PC-3 (cell line): ENCODE measurements around the gene BBS4. TPM values are rescaled to one million over a fixed set of nuclear protein-coding genes. Genes with fewer than 3 reads are reported as not detected.

Experiments
- ATAC-seq: fragments of 200-7000 bp; cut with Tn5 transposase; 2 replicates; pipeline ENCODE4 v1.9.1; 2020; ENCODE audit warnings: mild to moderate bottlenecking, moderate library complexity
- BruUV-seq: library from RNA; stranded (reverse); fragments of 400-500 nt; replicated peaks from 2 replicates; lab custom pipeline; 2021; lab: Mats Ljungman, UMichigan
- CTCF ChIA-PET: fragments of 300-600 bp; sonication (Branson Sonifier 250); formaldehyde crosslinking; loops from one replicate; lab custom pipeline; 2022; ENCODE audit warnings: antibody characterized with exemption; lab: Charles Lee
- POLR2A ChIA-PET: fragments of 300-600 bp; sonication (Branson Sonifier 250); formaldehyde crosslinking; loops from one replicate; lab custom pipeline; 2022; ENCODE audit warnings: antibody characterized with exemption; ENCODE audit not compliant: unreplicated experiment; lab: Charles Lee
- DNase-seq: peaks from one replicate; pipeline ENCODE4 v3.0.0-alpha.2; 2015
- H2AFZ ChIP-seq: fragments of 300-600 bp; sonication (generic); 2 replicates; pipeline ENCODE4 v1.6.0; 2016; ENCODE audit warnings: antibody characterized with exemption, low read length
- H3F3A ChIP-seq: fragments of 300-600 bp; sonication (generic); one replicate; pipeline ENCODE4 v1.6.0; 2017; ENCODE audit warnings: antibody characterized with exemption, low read length, control low read depth, mild to moderate bottlenecking; ENCODE audit not compliant: unreplicated experiment
- H3K27ac ChIP-seq: fragments of 300-600 bp; sonication (generic); 2 replicates; pipeline ENCODE4 v1.5.1; 2016; ENCODE audit warnings: mild to moderate bottlenecking, low read length
- H3K27me3 ChIP-seq: fragments of 300-600 bp; sonication (generic); 2 replicates; pipeline ENCODE4 v1.6.1; 2016; ENCODE audit warnings: low read length, mixed read lengths
- H3K36me3 ChIP-seq: fragments of 300-600 bp; sonication (generic); 2 replicates; pipeline ENCODE4 v1.6.1; 2016; ENCODE audit warnings: low read depth, mixed run types, low read length, mixed read lengths
- H3K4me1 ChIP-seq: fragments of 300-600 bp; sonication (generic); 2 replicates; pipeline ENCODE4 v1.5.1; 2016; ENCODE audit warnings: low read length; ENCODE audit not compliant: insufficient read depth
- H3K4me2 ChIP-seq: fragments of 300-600 bp; sonication (generic); 2 replicates; pipeline ENCODE4 v1.6.0; 2016; ENCODE audit warnings: low read length
- H3K4me3 ChIP-seq: fragments of 300-600 bp; sonication (generic); 2 replicates; pipeline ENCODE4 v1.5.1; 2016; ENCODE audit warnings: mild to moderate bottlenecking, low read length, mixed read lengths
- H3K79me2 ChIP-seq: fragments of 300-600 bp; sonication (generic); 2 replicates; pipeline ENCODE4 v1.6.1; 2017; ENCODE audit warnings: low read length, mixed read lengths
- H3K9ac ChIP-seq: fragments of 300-600 bp; sonication (generic); 2 replicates; pipeline ENCODE4 v1.6.0; 2016; ENCODE audit warnings: mild to moderate bottlenecking, low read length
- H3K9me2 ChIP-seq: fragments of 300-600 bp; sonication (generic); replicated peaks from 2 replicates; pipeline ENCODE4 v1.6.1; 2016; ENCODE audit warnings: mixed run types, low read length, mixed read lengths
- H3K9me3 ChIP-seq: fragments of 300-600 bp; sonication (generic); 2 replicates; pipeline ENCODE4 v1.6.1; 2016; ENCODE audit warnings: low read length, mixed read lengths
- H4K20me1 ChIP-seq: fragments of 300-600 bp; sonication (generic); 2 replicates; pipeline ENCODE4 v1.6.1; 2016; ENCODE audit warnings: low read length, mixed read lengths
- EZH2 ChIP-seq: fragments of 300-600 bp; sonication (generic); IDR thresholded peaks from one replicate; pipeline ENCODE4 v1.6.1; 2017; ENCODE audit warnings: antibody characterized with exemption, mild to moderate bottlenecking, low read length; ENCODE audit not compliant: unreplicated experiment
- EZH2phosphoT487 ChIP-seq: fragments of 300-600 bp; sonication (generic); IDR thresholded peaks from 2 replicates; pipeline ENCODE4 v1.6.1; 2018; ENCODE audit warnings: mild to moderate bottlenecking, antibody characterized with exemption, low read length, borderline replicate concordance
- intact Hi-C: fragments of 100-400 bp; cut with micrococcal nuclease; formaldehyde crosslinking; loops from 2 replicates; pipeline ENCODE4 v1.9.0; 2023
- total RNA-seq: library from RNA; depleted of rRNA; stranded (reverse); fragments of >200 nt; gene quantifications from 2 replicates; pipeline ENCODE4 v1.2.3, GENCODE V29; 2014
- TF ChIP-seq, protein P1 (sequence below): fragments of 300-600 bp; sonication (generic); conservative IDR thresholded peaks from 2 replicates; pipeline ENCODE4 v1.5.1; 2017; ENCODE audit warnings: antibody characterized with exemption, low read depth, mild to moderate bottlenecking, low read length

BBS4 gene
- total RNA-seq, 1 experiment from 2014 or later: 18.7 TPM

DNA sequence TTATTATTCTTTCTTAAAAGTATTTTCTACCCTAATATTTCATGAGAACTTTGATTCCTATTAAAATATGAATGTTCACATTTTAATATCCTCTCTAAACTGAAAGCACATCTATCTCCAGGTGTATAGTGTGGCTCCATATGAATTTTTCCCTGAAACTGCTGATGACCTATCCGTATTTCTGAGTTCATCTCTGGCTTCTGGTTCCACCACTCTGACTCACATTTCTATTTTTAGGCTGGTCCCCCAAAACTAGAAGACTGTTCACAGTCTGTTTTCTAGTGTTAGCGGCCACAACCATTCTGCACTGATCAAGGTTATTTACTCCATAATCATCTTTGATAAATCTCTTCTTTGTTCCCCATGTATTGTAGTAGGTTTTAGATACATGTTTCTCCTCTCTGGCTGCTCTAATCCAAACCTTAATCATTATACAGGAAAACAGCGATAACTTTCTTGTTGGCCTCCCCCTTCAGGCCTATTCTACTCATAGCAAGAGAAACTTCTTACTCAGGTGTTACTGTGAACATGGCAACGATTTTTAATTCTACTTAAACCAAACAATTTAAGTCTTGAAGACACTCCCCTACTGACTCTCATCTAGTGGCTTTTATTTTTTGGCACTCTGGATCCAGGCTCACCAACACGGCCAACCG, 84.8 kb downstream of the BBS4 start:
- Histone ChIP-seq H3K9me3 (peaks cover 13% of the 10 kb centered on the region; the same call in 1 of the 2 replicates), H2AFZ (no peak overlapping the region), H3K4me2 (no peak overlapping the region), H3K27ac (no peak overlapping the region), H3K79me2 (peaks cover 29% of the 10 kb centered on the region), H3K4me3 (no peak overlapping the region), H3K27me3 (no peaks in the 10 kb centered on the region), H3K9me2 (no peaks in the 10 kb centered on the region), H3K9ac (no peak overlapping the region), H3K36me3 (peaks cover 62% of the 10 kb centered on the region), H3F3A (no peaks in the 10 kb centered on the region), H3K4me1 (no peaks in the 10 kb centered on the region), H4K20me1 (no peaks in the 10 kb centered on the region)
- ChIA-PET CTCF (no interaction called here), POLR2A (no interaction called here)
- ATAC-seq: no peak
- DNase-seq: no peak
- TF ChIP-seq EZH2phosphoT487: no peak
- TF ChIP-seq, protein P1, sequence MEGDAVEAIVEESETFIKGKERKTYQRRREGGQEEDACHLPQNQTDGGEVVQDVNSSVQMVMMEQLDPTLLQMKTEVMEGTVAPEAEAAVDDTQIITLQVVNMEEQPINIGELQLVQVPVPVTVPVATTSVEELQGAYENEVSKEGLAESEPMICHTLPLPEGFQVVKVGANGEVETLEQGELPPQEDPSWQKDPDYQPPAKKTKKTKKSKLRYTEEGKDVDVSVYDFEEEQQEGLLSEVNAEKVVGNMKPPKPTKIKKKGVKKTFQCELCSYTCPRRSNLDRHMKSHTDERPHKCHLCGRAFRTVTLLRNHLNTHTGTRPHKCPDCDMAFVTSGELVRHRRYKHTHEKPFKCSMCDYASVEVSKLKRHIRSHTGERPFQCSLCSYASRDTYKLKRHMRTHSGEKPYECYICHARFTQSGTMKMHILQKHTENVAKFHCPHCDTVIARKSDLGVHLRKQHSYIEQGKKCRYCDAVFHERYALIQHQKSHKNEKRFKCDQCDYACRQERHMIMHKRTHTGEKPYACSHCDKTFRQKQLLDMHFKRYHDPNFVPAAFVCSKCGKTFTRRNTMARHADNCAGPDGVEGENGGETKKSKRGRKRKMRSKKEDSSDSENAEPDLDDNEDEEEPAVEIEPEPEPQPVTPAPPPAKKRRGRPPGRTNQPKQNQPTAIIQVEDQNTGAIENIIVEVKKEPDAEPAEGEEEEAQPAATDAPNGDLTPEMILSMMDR: peak; percentile 43
- BruUV-seq: no TSS peak
- intact Hi-C loops: loop anchor here (1.0 kb wide), 1 partner anchor 48 kb away; no protein-coding TSS in a partner anchor

- Histone ChIP-seq H4K20me1 (no peaks in the 10 kb centered on the region), H3K4me2 (no peak overlapping the region), H3K79me2 (peaks cover 32% of the 10 kb centered on the region), H3K36me3 (peaks cover 60% of the 10 kb centered on the region), H3K4me1 (no peaks in the 10 kb centered on the region), H3K27me3 (no peaks in the 10 kb centered on the region), H3F3A (no peaks in the 10 kb centered on the region), H3K27ac (no peak overlapping the region), H3K9me2 (no peaks in the 10 kb centered on the region), H3K4me3 (no peak overlapping the region), H3K9me3 (peaks cover 13% of the 10 kb centered on the region; the same call in 1 of the 2 replicates), H2AFZ (no peak overlapping the region), H3K9ac (no peak overlapping the region)
- ChIA-PET CTCF (no interaction called here), POLR2A (no interaction called here)
- TF ChIP-seq, protein P1: no peak
- TF ChIP-seq EZH2 (no peak), EZH2phosphoT487 (no peak)
- intact Hi-C loops: loop anchor here (1.0 kb wide), 1 partner anchor 49 kb away; no protein-coding TSS in a partner anchor
- no TSS peak for BruUV-seq
- DNase-seq (no peak), ATAC-seq (no peak)
These were observed 85.3 kb downstream of the BBS4 start for GRCh38 chr15:72771329-72771725.

- Histone ChIP-seq H3K4me1 (no peaks in the 10 kb centered on the region), H3K79me2 (peaks cover 51% of the 10 kb centered on the region), H3K27me3 (no peaks in the 10 kb centered on the region), H3K9me3 (no peaks in the 10 kb centered on the region), H3K4me2 (no peak overlapping the region), H3F3A (no peaks in the 10 kb centered on the region), H2AFZ (no peak overlapping the region), H3K36me3 (peaks cover 29% of the 10 kb centered on the region), H3K4me3 (no peak overlapping the region), H3K27ac (no peak overlapping the region), H4K20me1 (no peaks in the 10 kb centered on the region), H3K9ac (no peak overlapping the region), H3K9me2 (no peaks in the 10 kb centered on the region)
- TF ChIP-seq EZH2phosphoT487: no peak
- no peak for TF ChIP-seq EZH2
- TF ChIP-seq, protein P1: no peak
- ChIA-PET POLR2A (no interaction called here), CTCF (no interaction called here)
- ATAC-seq: no peak
- DNase-seq: no peak
- intact Hi-C loops: no loop called here
- no TSS peak for BruUV-seq
These were observed 88.8 kb downstream of the BBS4 start for GRCh38 chr15:72774696-72775383.
